Mammary epithelial cell (primary cell): ENCODE results near the gene RPL26.

Experiments
- CTCF ChIP-seq, 2 donors: IDR thresholded peaks in 1 of 2; conservative IDR thresholded peaks in 1 of 2; 2 replicates each; pipeline ENCODE4 v1.5.1; 2011 to 2012; ENCODE audit warnings: inconsistent platforms in 2 of 2, low read length in 2 of 2, mild to moderate bottlenecking in 2 of 2, control low read depth in 1 of 2, low read depth in 1 of 2; ENCODE audit not compliant: insufficient read depth in 1 of 2; ENCODE audit errors: extremely low read depth in 1 of 2
- EZH2 ChIP-seq: IDR thresholded peaks from 2 replicates; pipeline ENCODE4 v1.6.1; 2012; ENCODE audit warnings: low read length, inconsistent platforms, borderline replicate concordance

GRCh38 chr17:8353736-8354135 is 29.3 kb downstream of the RPL26 start:
- TF ChIP-seq CTCF (conservative IDR thresholded peaks at IDR 0.05 in 1 of 2, IDR thresholded peaks at IDR 0.05 in 1 of 2; ENCODE audit: extremely low read depth in 1 of 2, insufficient read depth in 1 of 2, low read depth in 1 of 2, low read length in 2 of 2): no peak
- TF ChIP-seq EZH2: no peak
